GM18907 (cell line): ENCODE results near the gene AKR1B1.

Experiments used
- ATAC-seq: cut with Tn5 transposase; IDR thresholded peaks from one replicate; pipeline ENCODE4 v1.9.1; 2021; ENCODE audit warnings: mild to moderate bottlenecking, moderate library complexity; ENCODE audit not compliant: unreplicated experiment

Gene AKR1B1

GRCh38 chr7:134446446-134446845 lies 12.5 kb downstream of the AKR1B1 start:
- no peak for ATAC-seq

- ATAC-seq: no peak
Observed at GRCh38 chr7:134444961-134445315, 14.0 kb downstream of the AKR1B1 start.

DNA sequence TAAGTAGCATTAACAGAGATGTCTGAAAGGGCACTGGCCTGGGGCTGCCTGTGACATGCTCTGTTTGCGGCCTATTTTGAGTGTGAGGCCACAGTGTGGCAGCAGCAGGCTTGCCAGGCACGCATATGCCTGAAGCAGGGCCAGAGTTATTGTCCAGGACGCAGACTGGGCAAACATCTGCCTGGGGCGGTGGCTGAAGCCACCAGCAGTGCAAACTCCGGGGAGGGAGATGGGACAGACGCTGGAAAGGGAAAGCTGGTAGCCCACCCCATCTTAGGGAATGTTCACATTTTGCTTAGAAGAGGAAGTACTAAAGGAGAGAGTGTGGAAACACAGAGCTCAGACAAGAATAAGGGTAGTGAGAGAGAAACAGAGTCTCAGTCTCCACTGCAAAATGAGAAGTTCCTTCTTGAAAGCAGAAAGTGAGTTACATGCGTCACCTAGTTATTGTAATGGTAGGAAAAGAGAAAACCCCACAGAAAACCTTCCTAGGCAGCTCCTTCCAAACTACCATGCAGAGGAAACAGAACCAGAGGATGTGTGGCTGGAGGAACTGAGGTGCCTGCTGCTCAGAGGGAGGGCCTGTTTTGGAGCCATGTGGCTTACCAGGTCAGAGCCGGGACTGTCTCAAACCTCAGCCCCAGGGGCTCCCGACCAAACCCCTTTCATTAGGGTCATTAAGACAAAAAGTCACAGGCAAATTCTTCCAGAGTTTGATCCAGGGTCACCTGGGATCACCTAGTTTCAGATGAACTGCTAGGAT lies 14.5 kb downstream of the AKR1B1 start:
- ATAC-seq: no peak

- ATAC-seq: no peak
Observed at GRCh38 chr7:134443396-134444070, 15.4 kb downstream of the AKR1B1 start.

DNA sequence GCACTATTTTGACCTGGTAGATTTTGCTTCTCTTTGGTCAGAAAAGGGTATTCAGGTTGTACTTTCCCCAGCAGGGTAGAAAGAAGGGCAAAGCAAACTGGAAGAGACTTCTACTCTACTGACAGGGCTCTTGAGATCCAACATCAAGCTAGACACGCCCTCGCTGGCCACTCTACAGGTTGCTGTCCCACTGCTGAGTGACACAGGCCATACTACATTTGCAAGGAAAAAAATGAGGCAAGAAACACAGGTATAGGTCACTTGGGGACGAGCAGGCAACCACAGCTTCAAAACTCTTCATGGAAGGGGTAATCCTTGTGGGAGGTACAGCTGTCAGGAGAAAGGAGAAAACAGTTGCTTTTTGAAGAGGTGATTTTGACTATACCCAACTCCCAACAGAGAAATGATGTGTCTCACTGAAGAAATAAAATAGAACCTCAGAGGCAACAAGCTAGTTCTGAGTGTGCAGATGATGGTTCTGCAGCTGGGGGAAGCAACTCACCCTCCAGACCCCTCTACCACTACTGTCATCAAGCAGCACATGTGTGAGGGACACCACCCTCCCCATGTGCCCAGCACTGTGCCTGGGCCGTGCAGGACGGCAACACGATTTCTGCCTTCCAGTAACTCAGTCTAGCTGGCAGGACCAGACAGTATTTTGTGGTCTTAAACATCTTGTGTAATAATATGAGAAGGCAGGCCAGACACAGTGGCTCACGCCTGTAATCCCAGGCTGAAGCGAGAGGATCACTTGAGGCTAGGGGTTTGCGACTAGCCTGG lies 16.3 kb downstream of the AKR1B1 start:
- ATAC-seq: no peak

DNA sequence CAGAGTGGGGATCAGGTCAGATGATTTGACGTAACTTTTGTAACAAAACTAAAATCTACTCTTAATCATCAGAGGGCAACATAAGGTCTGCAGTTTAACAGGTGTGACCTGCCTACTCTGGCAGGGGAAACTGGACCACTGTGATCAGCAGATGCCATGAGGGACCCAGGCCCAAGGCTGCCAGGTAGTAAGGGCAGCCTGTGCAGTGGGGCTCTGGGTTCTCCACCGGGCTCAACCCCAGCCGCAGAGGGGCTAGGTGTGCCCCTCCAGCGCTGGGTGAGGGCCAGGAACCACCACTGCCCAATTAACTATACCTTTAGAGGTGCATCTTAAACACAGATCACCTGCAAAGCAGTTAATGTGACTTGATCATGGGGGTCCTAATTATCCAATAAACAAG lies 17.6 kb downstream of the AKR1B1 start:
- no peak for ATAC-seq

DNA sequence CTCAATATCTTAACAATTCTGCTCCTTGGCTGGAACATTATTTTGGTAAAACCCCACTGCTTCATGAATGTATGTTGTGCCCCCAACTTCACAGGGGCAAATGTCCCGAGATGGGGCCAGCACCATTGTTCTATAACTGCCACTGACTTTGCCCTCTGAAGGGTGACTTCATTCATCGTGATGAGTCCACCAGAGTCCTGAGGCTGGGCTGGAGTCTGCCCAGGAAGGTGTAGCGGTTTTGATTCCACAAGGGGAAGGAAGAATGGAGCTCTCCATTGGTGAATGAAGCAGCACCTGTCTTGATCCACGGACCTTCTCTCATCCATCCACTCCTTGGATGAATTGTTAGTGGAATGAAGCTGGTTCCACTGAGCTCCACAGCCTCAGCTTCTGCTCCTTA lies 18.4 kb downstream of the AKR1B1 start:
- ATAC-seq: no peak

DNA sequence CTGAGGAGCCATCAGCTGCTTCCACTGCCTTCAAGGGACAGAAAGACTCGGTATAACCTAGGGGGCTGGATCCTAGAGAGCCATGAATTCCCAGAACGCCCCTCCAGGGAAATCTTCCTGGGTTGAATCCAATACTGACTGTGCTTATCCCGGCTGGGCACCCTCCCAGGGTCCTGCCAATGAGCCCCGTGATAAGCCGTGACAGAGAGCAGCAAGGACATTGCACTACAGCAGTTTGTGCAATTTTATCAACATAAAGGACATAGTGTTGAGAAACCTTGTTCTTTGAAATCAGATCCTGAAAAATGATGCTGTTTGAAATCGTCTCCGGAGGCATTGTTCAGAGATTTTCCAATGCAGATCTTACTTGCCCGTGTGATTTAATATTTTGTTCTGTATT lies 18.8 kb downstream of the AKR1B1 start:
- no peak for ATAC-seq

DNA sequence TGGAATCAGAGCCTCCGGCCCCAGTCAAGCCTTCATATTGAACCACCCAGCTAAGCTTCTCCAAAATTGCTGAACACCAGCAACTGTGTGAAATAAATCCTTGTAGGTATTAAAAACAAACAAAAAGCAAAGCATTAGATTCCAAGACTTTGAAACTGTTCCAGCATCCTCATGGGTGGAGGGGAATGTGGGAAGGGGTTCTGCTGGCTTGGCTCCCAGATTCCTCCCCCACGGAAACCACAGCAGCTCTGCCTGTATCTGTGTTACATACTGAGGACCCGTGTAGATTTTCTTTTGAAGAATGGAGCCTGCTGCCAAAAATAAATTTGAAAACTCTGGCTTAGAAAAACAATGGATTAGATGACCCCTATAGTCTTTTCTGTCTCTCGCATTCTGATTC lies 20.0 kb downstream of the AKR1B1 start:
- no peak for ATAC-seq

GRCh38 chr7:134435161-134435920 lies 23.6 kb downstream of the AKR1B1 start:
- no peak for ATAC-seq

DNA sequence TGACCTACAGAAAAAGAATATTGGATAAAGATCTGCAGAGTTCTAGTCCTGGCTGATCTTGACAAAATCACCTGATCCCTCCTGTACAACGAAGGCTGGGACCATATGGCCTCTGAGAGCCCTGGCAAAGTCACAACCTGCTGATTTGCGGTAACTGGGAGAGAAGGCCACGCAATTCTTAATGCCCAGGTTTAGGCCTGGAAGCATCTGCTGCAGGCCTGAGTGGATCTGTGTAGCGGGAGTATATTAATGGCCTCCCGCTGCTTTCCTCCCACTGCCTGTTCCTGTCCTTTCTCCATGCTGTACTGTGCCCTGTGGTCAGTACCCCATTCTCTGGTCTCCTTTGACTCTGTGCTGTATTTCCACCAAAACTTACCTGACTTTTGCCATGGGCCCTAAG lies 24.2 kb downstream of the AKR1B1 start:
- no peak for ATAC-seq

DNA sequence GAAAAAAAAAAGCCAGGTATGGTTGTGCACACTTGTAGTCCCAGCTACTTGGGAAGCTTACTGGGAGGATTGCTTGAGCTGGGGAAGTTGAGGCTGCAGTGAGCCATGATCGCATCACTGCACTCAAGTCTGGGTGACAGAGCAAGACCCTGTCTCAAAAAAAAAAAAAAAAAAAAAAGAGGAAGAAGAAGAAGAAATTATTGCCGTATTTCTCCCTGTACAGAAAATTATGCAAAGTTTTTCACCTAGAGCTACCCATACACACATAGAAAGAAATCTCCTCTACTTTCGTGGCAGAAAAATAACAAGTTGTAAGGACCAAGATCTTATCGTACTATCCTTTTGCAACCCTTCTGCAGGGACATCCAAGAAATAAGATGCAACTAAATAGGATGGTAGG lies 25.5 kb downstream of the AKR1B1 start:
- no peak for ATAC-seq

DNA sequence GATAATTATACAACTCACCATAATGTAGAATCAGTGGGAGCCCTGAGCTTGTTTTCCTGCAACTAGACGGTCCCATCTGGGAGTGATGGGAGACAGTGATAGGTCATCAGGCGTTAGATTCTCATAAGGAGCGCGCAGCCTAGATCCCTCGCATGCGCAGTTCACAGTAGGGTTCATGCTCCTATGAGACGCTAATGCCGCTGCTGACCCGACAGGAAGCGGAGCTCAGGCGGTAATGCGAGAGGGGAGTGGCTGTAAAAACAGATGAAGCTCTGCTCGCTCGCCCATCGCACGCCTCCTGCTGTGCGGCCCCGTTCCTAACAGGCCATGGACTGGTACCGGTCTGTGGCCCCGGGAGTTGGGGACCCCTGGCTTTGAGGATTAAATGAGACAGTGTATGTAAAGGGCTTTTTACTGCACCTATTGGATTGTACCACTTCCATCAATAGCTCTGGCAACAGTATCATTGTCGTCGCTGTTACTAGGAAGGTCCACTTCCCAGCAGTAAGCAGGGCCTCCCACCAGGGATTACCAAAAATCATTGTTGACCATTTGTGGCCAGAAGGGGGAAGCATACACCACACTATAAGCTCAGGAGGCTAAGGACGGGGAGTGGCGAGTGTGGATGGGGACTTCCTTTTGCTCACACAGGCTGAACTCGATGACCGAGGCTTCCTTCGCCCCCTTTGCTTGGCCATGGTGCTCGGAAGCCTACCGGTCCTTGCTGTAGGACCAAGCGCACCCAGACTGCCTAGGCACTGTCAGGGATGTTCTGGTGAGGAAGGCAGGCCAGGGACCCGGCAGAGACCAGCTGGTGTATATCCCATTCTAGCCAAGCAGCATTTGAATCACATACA lies 26.4 kb downstream of the AKR1B1 start:
- peak; percentile 97 for ATAC-seq

DNA sequence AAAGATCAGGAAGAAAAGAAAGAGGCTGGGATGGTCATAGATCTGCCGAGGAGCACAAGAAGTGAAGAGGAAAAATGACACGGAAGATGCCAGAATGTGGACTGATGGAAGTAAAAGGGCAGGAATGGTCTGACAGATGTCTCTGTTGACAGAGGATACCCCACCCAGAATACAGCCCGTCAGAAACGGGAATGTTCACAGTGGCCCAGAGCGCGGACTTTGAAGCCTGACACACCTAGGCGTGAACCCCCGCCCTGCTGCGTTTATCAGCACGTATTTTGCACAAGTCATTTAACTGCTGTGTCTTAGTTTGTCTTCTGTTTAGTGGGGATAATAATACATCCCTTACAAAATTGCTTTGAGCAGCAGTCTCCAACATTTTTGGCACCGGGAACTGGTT lies 27.1 kb downstream of the AKR1B1 start:
- ATAC-seq: no peak

GRCh38 chr7:134429481-134429880 lies 29.4 kb downstream of the AKR1B1 start:
- ATAC-seq: no peak

DNA sequence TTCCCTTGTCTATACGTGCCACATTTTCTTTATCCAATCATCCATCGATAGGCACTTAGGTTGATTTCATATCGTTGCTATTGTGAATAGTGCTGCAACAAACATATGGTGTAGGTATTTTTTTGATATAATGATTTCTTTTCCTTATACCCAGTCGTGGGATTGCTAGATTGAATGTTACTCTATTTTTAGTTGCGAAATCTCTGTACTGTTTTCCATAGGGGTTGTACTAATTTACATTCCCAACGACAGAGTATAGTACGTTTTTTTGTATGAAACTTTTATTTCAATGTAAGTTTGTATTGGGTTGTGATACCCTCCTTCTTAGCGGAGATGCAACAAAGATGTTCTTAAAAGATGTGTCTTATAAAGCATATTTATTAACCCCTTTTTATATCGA lies 30.0 kb downstream of the AKR1B1 start:
- ATAC-seq: no peak

GRCh38 chr7:134427896-134428295 lies 31.0 kb downstream of the AKR1B1 start:
- no peak for ATAC-seq

DNA sequence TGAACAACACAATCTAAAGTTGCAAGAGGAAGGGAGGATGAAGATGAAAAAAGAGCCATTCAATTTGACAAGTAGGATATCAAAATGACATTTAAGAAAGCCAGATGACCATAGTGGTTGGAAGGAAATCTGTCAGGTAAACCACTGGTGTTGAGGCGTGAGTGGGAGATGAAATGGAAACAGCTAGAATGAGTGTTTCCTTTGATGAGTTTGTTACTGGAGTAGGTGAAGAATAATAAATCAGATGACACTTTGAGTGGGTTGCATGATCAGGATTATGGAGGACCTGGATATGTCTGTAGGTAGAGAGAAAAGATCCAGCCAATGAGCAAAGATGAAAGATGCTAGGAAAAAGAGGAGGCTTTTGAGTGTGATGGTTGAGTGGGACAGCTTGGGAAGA lies 33.1 kb downstream of the AKR1B1 start:
- ATAC-seq: no peak

DNA sequence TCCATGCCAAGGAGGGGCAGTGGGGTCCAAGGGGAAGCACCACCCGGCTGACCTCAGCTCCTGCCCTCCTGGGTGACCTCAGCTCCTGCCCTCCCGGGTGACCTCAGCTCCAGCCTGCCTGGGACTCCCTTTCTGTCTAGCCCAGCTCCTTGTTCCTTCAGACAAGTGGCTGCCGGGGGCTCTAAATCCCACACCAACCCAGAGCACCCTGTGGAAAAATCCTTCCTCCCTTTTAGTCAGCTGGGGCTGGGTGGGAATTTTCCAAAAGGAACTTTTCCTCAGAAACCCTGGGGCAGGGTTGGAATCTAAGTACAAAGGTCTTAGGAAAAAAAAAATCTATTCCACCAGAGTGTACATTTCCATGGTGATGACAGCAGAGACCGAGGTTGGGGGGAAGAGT lies 36.3 kb downstream of the AKR1B1 start:
- ATAC-seq: no peak

DNA sequence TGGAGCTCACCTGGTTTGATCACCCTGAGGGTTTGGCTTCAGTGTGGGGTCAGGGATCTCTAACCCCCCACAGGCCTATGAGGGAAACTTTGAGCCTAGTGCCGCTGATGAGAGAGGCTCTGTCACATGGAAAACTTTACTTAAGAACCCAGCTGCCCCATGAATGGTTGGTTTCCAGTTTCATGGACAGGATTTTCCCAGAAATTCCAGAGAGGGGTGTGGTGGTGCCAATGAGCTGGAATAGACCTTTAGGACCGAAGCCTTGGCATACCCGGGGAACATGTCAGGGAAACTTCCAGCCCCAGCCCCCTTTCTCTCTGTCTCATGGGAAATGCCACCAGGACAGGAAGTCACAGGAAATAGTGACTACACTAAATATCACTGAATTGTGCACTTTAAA lies 36.9 kb downstream of the AKR1B1 start:
- no peak for ATAC-seq
